HCT116 (cell line): ENCODE results near the gene FAM20B.

ENCODE experiments used
- CTCF ChIP-seq, 3 experiments: fragments of 200-600 bp in 1 of 3; sonication (generic) in 1 of 3; IDR thresholded peaks in 2 of 3; conservative IDR thresholded peaks in 1 of 3; 2 replicates each; pipeline ENCODE4 v1.5.1; 2012 to 2017; ENCODE audit warnings: low read depth in 2 of 3, low read length in 2 of 3, antibody characterized with exemption in 1 of 3, borderline replicate concordance in 1 of 3, control low read depth in 1 of 3, mild to moderate bottlenecking in 1 of 3, mixed read lengths in 1 of 3, mixed run types in 1 of 3, moderate library complexity in 1 of 3; ENCODE audit not compliant: insufficient read depth in 1 of 3
- POLR2A ChIP-seq: IDR thresholded peaks from 2 replicates; pipeline ENCODE4 v1.7.0; 2011; ENCODE audit warnings: borderline replicate concordance; ENCODE audit not compliant: insufficient read depth, insufficient read length; ENCODE audit errors: extremely low read depth

GRCh38 chr1:178998295-178998694, 27.4 kb upstream of the FAM20B start:
- TF ChIP-seq POLR2A, result no peak
- TF ChIP-seq CTCF (IDR thresholded peaks at IDR 0.05 in 2 of 3, conservative IDR thresholded peaks at IDR 0.05 in 1 of 3; ENCODE audit: borderline replicate concordance in 1 of 3, insufficient read depth in 1 of 3, low read depth in 2 of 3, low read length in 2 of 3), result no peak
